GM12865 (cell line): ENCODE data around the gene CALD1.

Source experiments
- DNase-seq: peaks from one replicate; pipeline ENCODE4 v3.0.0; 2010; ENCODE audit warnings: low read depth
- H3K4me3 ChIP-seq: 2 replicates; pipeline ENCODE4 v1.5.1; 2011; ENCODE audit warnings: mild to moderate bottlenecking, low read depth, low read length, control low read depth
- TF ChIP-seq, protein P1 (sequence below): IDR thresholded peaks from 2 replicates; pipeline ENCODE4 v1.5.1; 2011; ENCODE audit warnings: low read length, control low read depth, low read depth, inconsistent platforms; ENCODE audit not compliant: insufficient read depth; ENCODE audit errors: missing control alignments

The CALD1 gene

DNA sequence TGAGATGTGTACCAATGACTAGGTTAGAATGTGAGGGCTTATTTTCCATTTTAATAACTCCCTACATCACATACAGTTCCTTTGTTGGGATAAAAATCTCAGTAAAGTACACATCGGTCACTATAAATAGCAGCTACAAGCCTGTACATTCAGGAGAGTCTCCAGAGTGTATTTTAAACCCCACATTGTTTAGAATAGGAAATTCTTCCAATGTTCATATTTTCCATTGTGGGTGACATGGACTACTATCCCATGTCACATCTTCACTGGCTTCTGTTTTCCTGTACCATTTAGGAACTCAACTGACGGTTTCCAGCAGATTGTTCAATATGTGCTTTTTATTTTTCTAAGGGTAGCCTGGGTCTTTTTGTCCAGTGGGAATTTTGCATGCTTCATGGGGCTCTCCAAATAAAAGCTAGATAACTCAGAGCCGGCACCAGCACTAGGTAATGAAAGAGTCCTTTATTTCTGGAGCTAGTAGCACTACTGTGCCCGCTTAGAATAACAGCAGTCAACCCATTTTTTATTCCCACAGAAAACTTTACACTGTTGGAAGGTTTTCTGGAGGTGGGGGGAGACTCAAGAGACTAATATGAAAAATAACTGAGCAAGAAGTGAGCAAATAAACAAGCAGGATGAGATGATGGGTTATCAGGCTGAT lies 100.5 kb downstream of the CALD1 start:
- TF ChIP-seq, protein P1, sequence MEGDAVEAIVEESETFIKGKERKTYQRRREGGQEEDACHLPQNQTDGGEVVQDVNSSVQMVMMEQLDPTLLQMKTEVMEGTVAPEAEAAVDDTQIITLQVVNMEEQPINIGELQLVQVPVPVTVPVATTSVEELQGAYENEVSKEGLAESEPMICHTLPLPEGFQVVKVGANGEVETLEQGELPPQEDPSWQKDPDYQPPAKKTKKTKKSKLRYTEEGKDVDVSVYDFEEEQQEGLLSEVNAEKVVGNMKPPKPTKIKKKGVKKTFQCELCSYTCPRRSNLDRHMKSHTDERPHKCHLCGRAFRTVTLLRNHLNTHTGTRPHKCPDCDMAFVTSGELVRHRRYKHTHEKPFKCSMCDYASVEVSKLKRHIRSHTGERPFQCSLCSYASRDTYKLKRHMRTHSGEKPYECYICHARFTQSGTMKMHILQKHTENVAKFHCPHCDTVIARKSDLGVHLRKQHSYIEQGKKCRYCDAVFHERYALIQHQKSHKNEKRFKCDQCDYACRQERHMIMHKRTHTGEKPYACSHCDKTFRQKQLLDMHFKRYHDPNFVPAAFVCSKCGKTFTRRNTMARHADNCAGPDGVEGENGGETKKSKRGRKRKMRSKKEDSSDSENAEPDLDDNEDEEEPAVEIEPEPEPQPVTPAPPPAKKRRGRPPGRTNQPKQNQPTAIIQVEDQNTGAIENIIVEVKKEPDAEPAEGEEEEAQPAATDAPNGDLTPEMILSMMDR, result no peak
- no peak overlapping the region for H3K4me3 ChIP-seq
- DNase-seq, result no peak

DNA sequence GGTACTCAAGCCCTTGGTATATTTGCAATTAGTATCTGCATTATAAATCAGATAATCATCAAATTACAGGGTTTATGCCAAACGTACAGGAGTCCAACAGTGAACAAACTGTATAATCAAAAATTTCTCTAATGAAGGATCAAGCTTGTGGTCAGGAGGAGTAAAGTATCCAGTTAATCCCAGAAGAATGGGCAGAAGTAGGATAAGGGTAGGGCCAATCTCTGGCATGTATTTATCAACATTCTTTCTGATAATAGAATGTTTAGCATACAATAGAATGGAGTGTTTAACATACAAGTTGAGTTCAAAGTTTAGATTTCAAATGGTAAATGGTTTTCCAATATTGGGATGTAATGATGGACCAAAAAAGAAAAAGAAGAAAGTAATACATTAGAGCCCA lies 103.0 kb downstream of the CALD1 start:
- TF ChIP-seq, protein P1, result no peak
- no peak overlapping the region for H3K4me3 ChIP-seq
- DNase-seq, result no peak

DNA sequence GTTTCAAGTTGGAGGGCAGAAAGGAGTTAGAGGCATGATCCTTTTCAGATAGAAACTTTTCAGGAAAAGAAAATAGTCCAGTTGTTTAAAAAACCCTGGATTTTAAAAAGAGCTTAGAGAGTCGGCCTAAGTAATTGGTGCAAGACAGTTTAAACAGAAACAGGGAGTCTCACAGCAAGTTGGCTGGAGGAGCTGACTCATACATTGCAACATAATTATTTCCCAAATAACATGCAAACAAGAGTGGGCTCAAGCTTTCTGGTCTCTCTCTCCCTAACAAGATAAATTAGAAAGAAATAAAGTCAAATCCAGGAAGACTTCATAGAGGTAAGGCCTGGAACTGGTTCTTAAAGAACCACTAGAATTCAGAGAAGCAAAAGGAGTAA lies 106.5 kb downstream of the CALD1 start:
- TF ChIP-seq, protein P1, result no peak
- DNase-seq, result no peak
- H3K4me3 ChIP-seq, result no peak overlapping the region

DNA sequence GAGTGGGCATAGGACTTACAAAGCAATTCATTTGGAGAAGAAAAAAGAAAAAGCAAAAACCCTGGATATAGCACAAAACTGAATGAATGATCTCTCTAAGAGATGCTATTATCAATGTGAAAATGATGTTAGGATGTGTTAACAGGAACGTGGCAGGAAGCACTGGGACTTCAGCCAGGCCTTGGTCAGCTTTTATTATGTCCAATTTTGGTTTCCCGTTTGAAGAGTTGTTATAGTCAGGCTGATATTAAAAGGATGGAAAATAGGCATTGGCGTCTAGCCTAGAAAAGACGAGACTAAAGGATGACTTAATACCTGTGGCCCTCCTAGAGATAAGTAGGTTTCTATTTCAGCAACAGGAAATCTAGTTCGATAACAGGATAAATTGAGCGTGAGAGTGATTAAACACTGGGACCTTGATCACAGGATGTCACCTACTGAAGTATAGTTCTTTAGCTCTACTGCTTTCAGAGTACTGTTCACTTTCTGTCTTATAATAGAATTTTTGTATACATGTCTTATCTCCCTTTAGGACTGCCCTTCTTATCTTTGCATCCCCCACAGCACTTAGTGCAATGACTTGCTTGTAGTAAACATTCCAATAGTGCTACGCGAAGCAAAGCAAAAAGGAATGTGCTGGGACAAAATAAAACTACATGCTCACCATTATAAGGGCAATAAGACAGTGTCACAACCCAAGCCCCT lies 107.1 kb downstream of the CALD1 start:
- TF ChIP-seq, protein P1, result no peak
- no peak for DNase-seq
- H3K4me3 ChIP-seq, result no peak overlapping the region

DNA sequence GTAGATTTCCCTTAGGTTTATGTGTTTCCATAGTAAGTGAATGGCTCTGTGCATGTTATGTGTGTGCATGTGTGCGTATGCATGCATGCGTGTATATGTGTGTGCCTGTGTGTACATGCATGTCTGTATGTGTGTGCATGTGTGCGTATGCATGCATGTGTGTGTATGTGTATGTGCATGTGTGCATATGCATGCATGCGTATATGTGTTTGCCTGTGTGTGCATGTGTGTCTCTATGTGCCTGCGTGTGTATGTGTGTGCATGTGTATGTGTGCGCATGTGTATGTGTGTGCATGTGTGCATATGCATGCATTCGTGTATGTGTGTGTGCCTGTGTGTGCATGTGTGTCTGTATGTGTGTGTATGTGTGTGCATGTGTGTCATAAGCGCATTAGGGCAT lies 108.1 kb downstream of the CALD1 start:
- no peak for DNase-seq
- TF ChIP-seq, protein P1, result no peak
- H3K4me3 ChIP-seq, result no peak overlapping the region

DNA sequence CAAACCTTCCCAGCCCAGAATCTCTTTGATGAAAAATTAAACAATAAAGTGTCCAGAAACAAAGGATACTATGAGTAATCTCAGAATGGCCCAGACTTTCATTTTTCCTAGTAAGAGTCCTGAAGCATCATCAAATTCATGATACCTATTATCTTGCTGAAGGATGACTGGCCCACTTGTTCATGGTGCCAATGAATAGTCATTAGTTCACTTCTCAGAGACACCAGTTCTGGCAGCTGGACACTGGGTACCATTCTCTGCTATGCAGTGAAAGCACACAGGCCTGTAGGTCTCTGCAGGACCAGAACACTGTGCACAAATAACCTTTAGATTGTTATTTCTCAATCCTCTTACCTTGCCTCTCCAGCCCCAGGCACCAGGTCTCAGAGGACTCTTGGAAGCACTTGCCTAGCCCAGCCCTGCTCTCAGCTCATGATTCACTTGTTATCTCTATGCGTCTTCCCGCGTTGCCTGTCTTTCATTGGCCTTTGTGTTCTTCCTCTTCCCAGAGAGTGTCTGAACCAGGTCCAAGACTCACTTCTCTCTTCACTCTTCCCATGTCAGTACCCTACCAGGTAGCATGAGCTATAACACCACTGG lies 108.8 kb downstream of the CALD1 start:
- H3K4me3 ChIP-seq, result no peak overlapping the region
- no peak for DNase-seq
- TF ChIP-seq, protein P1, result no peak
